Glutamatergic neuron (in vitro differentiated cells): Measurements from ENCODE around the gene DEPDC1. TPM values are rescaled to one million over a fixed set of nuclear protein-coding genes. Genes with fewer than 3 reads are reported as not detected.
"Not testable (repeated sequence)": the region's sequence is repeated elsewhere in the genome, so short reads cannot be mapped to it uniquely, and the experiment has no call there.

Experiments used
- DNase-seq: peaks from one replicate; pipeline ENCODE4 v3.0.0; 2022
- H3K27ac Mint-ChIP-seq: one replicate; pipeline ENCODE4 v1.8.0; 2020; ENCODE audit warnings: mild to moderate bottlenecking, mixed read lengths, inconsistent platforms; ENCODE audit not compliant: unreplicated experiment
- H3K27me3 Mint-ChIP-seq: one replicate; pipeline ENCODE4 v1.8.0; 2020; ENCODE audit warnings: mild to moderate bottlenecking, moderate library complexity, mixed read lengths, inconsistent platforms; ENCODE audit not compliant: unreplicated experiment
- H3K36me3 Mint-ChIP-seq: one replicate; pipeline ENCODE4 v1.8.0; 2020; ENCODE audit warnings: mild to moderate bottlenecking, mixed read lengths, inconsistent platforms; ENCODE audit not compliant: unreplicated experiment
- H3K4me1 Mint-ChIP-seq: one replicate; pipeline ENCODE4 v1.8.0; 2020; ENCODE audit warnings: mild to moderate bottlenecking, low read depth, mixed read lengths, inconsistent platforms; ENCODE audit not compliant: unreplicated experiment
- H3K4me3 Mint-ChIP-seq: one replicate; pipeline ENCODE4 v1.8.0; 2020; ENCODE audit warnings: mild to moderate bottlenecking, mixed read lengths, inconsistent platforms; ENCODE audit not compliant: unreplicated experiment
- H3K9me3 Mint-ChIP-seq: one replicate; pipeline ENCODE4 v1.8.0; 2020; ENCODE audit warnings: mild to moderate bottlenecking, moderate library complexity, mixed read lengths, inconsistent platforms; ENCODE audit not compliant: unreplicated experiment
- total RNA-seq: library from RNA; stranded (reverse); fragmentation: NEBNext Ultra II Directional; extraction: Animal tissue kit (Norgen Biotek cat#: 25700); gene quantifications from one replicate; pipeline ENCODE4 v1.2.1, GENCODE V29; 2021; ENCODE audit not compliant: unreplicated experiment
- TF ChIP-seq, protein P1 (sequence below): fragments of 200-600 bp; sonication (generic); IDR thresholded peaks from one replicate; pipeline ENCODE4 v1.5.0; 2021; ENCODE audit not compliant: partially characterized antibody, unreplicated experiment

DEPDC1 gene
- total RNA-seq, 1 donor from 2014 or later, result 2.5 TPM

DNA sequence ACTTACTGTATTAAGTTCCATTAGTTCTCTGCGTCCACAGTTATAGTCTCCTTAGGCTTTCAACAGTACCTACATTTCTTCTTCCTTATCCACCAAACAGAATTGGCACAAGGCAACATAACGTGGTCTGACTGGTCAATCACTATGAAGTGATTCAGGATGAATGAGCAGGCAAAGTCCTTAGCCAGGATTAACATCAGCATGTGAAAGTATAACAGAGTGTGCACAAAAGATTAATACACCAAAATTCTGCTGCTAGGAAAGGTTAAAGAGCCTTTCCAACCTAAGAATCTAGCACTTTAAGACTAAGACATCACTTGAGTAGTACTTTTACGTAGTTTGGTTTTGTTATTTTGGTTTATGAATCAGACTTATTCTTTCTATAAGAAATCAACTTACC is 15.8 kb downstream of the DEPDC1 start:
- Mint-ChIP-seq H3K4me3 (no peak overlapping the region), H3K9me3 (no peaks in the 10 kb centered on the region), H3K27me3 (no peaks in the 10 kb centered on the region), H3K4me1 (no peaks in the 10 kb centered on the region), H3K36me3 (no peaks in the 10 kb centered on the region), H3K27ac (no peak overlapping the region)
- DNase-seq, result no peak
- TF ChIP-seq, protein P1, sequence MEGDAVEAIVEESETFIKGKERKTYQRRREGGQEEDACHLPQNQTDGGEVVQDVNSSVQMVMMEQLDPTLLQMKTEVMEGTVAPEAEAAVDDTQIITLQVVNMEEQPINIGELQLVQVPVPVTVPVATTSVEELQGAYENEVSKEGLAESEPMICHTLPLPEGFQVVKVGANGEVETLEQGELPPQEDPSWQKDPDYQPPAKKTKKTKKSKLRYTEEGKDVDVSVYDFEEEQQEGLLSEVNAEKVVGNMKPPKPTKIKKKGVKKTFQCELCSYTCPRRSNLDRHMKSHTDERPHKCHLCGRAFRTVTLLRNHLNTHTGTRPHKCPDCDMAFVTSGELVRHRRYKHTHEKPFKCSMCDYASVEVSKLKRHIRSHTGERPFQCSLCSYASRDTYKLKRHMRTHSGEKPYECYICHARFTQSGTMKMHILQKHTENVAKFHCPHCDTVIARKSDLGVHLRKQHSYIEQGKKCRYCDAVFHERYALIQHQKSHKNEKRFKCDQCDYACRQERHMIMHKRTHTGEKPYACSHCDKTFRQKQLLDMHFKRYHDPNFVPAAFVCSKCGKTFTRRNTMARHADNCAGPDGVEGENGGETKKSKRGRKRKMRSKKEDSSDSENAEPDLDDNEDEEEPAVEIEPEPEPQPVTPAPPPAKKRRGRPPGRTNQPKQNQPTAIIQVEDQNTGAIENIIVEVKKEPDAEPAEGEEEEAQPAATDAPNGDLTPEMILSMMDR, result no peak

DNA sequence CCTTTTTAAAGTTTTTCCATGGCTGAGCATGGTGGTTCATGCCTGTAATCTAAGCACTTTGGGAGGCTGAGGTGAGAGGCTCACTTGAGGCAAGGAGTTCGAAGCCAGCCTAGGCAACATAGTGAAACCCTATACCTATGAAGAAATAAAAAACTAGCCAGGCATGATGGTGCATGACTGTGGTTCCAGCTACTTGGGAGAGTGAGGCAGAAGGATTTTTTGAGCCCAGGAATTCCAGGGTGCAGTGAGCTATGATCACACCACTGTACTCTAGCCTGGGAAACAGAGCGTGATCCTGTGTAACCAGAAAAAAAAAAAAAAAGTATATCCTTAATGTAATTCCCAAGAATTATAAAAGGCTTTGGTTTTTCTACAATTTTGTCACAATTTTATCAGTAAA is 17.4 kb downstream of the DEPDC1 start:
- H3K4me3 Mint-ChIP-seq, result no peak overlapping the region
- TF ChIP-seq, protein P1, result no peak
- H3K4me1 Mint-ChIP-seq, result no peaks in the 10 kb centered on the region
- no peaks in the 10 kb centered on the region for H3K36me3 Mint-ChIP-seq
- no peak for DNase-seq
- H3K27ac Mint-ChIP-seq, result no peak overlapping the region
- no peaks in the 10 kb centered on the region for H3K9me3 Mint-ChIP-seq
- H3K27me3 Mint-ChIP-seq, result no peaks in the 10 kb centered on the region

DNA sequence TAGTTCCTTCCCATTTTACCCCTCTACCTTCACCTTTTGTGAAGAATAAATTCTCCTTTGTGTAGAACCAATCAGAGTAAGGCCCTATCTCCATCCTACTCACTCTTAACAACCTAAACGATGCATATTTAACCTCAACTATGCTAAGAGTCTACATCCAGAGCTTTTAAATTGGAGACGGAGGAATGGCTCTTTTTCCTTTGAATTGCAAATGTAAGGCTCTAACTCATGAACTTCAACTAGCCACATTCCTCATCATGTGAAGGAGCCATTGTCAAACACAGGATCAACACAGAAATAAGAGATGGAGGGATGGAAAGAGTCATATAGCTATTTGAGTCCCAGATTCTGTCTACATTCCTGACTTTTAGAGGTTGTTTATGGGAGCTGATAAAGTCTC is 18.2 kb downstream of the DEPDC1 start:
- no peak for DNase-seq
- H3K27me3 Mint-ChIP-seq, result no peaks in the 10 kb centered on the region
- no peaks in the 10 kb centered on the region for H3K4me1 Mint-ChIP-seq
- TF ChIP-seq, protein P1, result no peak
- H3K36me3 Mint-ChIP-seq, result no peaks in the 10 kb centered on the region
- H3K9me3 Mint-ChIP-seq, result no peaks in the 10 kb centered on the region
- no peak overlapping the region for H3K4me3 Mint-ChIP-seq
- H3K27ac Mint-ChIP-seq, result no peak overlapping the region

DNA sequence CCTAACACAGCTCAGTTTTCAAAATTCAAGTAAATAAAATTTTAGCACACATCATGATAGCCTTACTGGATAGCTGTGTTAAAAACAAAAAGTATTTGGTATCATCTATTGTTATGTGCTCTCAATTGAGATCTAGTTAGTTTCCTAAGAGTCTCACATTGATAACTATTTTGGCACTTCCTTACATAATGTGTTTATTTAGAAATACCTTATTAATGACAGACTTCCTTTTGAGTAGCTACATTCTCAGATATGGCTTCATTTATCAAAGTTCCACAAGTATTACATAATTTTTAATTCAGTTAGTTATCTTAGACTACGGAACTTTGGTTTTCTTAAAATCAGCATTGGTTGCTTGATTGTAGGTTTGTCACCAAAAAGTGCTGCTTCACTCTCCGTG is 20.3 kb downstream of the DEPDC1 start:
- not testable (repeated sequence) for H3K4me3 Mint-ChIP-seq, H3K9me3 Mint-ChIP-seq, H3K27ac Mint-ChIP-seq, DNase-seq, H3K27me3 Mint-ChIP-seq, H3K4me1 Mint-ChIP-seq, H3K36me3 Mint-ChIP-seq

DNA sequence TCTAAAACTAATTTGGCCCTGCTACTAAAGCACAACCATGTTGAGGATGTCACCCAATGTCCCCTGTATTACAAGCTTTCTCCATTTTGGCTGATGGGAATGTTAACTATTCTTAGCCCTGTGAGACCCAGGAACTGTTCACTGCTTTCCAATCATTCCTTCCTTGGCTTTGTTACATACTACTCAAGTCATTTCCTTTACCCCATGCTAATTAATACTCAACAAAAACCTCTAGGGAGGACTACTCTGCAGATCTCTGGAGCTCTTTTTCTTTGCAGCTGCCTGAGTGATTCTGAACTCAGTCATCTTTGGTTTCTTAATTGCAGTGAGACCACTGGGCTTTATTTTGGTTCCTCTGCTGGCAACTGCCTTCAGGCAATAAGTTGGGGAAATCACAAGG is 23.8 kb downstream of the DEPDC1 start:
- no peak overlapping the region for H3K27ac Mint-ChIP-seq

More for the DNA sequence above, 23.8 kb downstream of the DEPDC1 start:
- Mint-ChIP-seq H3K27me3 (no peaks in the 10 kb centered on the region), H3K4me3 (no peak overlapping the region), H3K36me3 (no peaks in the 10 kb centered on the region), H3K4me1 (peaks cover 3% of the 10 kb centered on the region), H3K9me3 (peaks cover 5% of the 10 kb centered on the region)
- no peak for DNase-seq
- TF ChIP-seq, protein P1, result no peak
